ENCODE measurements around the gene TSTD2. TPM values are rescaled to one million over a fixed set of nuclear protein-coding genes. Genes with fewer than 3 reads are reported as not detected.
A peak's percentile ranks its signal among the peaks of the same experiment; 100 is the strongest.
"Not testable (repeated sequence)": the region's sequence is repeated elsewhere in the genome, so short reads cannot be mapped to it uniquely, and the experiment has no call there.

Gene TSTD2
- total RNA-seq, 2 donors from 2014 or later, result 13.9 to 14.0 TPM

GRCh38 chr9:97593960-97594359 is 39.2 kb downstream of the TSTD2 start:
- TF ChIP-seq, protein P1, sequence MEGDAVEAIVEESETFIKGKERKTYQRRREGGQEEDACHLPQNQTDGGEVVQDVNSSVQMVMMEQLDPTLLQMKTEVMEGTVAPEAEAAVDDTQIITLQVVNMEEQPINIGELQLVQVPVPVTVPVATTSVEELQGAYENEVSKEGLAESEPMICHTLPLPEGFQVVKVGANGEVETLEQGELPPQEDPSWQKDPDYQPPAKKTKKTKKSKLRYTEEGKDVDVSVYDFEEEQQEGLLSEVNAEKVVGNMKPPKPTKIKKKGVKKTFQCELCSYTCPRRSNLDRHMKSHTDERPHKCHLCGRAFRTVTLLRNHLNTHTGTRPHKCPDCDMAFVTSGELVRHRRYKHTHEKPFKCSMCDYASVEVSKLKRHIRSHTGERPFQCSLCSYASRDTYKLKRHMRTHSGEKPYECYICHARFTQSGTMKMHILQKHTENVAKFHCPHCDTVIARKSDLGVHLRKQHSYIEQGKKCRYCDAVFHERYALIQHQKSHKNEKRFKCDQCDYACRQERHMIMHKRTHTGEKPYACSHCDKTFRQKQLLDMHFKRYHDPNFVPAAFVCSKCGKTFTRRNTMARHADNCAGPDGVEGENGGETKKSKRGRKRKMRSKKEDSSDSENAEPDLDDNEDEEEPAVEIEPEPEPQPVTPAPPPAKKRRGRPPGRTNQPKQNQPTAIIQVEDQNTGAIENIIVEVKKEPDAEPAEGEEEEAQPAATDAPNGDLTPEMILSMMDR (IDR thresholded peaks at IDR 0.05), result no peak
- no peak overlapping the region for H3K4me3 ChIP-seq
- peak overlapping the region; percentile 81 to 82 for H3K27ac ChIP-seq
- H3K4me1 ChIP-seq, result peaks cover 0 to 31% of the 10 kb centered on the region in 2 donors
- no peaks in the 10 kb centered on the region for H3K9me3 ChIP-seq
- no peak for DNase-seq (ENCODE audit: low spot score)
- H3K27me3 ChIP-seq, result no peaks in the 10 kb centered on the region
- peaks cover 20% of the 10 kb centered on the region for H3K36me3 ChIP-seq

DNA sequence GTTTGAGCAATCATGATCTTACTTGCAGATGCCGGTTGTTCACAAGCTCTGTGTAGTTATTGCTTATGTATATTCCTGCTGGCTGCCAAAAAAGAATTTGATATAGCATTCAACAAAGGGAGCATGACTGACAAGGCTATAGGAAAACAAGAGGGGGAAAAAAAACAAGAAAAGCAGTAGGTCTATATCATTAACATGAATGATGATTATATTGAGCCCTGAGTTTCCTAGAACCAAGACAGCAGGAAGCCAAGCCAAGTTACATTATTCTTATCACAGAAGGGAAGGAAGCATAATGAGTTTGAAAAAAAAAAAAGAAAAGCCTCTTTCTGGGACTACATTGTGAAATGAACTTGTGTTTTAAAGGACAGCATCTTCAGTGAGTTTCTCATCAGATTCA is 41.0 kb downstream of the TSTD2 start:
- H3K27ac ChIP-seq, result no peak overlapping the region
- H3K36me3 ChIP-seq, result peaks cover 29% of the 10 kb centered on the region
- H3K27me3 ChIP-seq, result no peaks in the 10 kb centered on the region
- DNase-seq (ENCODE audit: low spot score), result no peak
- H3K9me3 ChIP-seq, result no peaks in the 10 kb centered on the region
- TF ChIP-seq, protein P1 (IDR thresholded peaks at IDR 0.05), result no peak
- H3K4me3 ChIP-seq, result no peak overlapping the region
- peaks cover 0 to 20% of the 10 kb centered on the region in 2 donors for H3K4me1 ChIP-seq

DNA sequence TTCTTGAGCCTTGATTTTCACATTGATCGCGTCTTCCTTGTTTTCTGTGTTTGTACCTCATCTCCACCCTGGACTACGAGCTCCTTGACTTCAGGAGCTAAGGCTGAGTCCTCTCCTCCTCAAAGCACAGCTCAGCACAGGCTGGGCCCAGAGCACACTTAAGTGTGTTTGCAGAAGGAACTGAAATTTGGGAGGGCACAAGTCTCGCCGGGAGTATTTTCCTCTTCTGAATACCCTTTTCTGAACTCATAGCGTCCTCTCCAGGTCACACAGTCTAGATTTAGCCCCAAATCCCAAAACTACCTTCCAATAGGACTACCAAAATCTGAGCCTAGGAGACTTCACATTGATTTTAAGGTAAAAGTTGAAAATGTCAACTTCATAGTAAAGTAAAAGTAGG is 41.6 kb downstream of the TSTD2 start:
- Histone ChIP-seq H3K27me3 (no peaks in the 10 kb centered on the region), H3K4me1 (peaks cover 0 to 20% of the 10 kb centered on the region in 2 donors), H3K27ac (peak overlapping the region in 1 of 2 donors; percentile 11)

DNA sequence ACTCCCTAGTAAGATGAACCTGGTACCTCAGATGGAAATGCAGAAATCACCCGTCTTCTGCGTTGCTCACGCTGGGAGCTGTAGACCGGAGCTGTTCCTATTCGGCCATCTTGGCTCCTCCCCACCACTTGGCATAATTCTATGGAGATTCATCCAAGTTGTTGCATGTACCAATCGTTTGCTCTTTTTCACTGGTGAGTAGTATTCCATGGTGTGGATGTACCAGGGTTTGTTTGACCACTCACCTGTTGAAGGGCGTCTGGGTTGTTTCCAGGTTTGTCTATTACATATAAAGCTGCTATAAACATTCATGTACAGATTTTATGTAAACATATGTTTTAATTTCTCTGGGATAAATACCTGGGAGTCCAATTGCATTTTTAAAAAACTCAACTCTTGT is 46.3 kb downstream of the TSTD2 start:
- H3K9me3 ChIP-seq; H3K27me3 ChIP-seq; H3K27ac ChIP-seq; H3K4me3 ChIP-seq; DNase-seq (ENCODE audit: low spot score); H3K4me1 ChIP-seq: not testable (repeated sequence)
- peaks cover 20% of the 10 kb centered on the region for H3K36me3 ChIP-seq

More for the DNA sequence above, 41.6 kb downstream of the TSTD2 start:
- no peaks in the 10 kb centered on the region for H3K9me3 ChIP-seq
- TF ChIP-seq, protein P1 (IDR thresholded peaks at IDR 0.05), result no peak
- H3K36me3 ChIP-seq, result peaks cover 34% of the 10 kb centered on the region
- H3K4me3 ChIP-seq, result no peak overlapping the region
- DNase-seq (ENCODE audit: low spot score), result no peak

GRCh38 chr9:97584778-97585177 is 48.4 kb downstream of the TSTD2 start:
- H3K4me3 ChIP-seq; H3K27me3 ChIP-seq; H3K27ac ChIP-seq; H3K4me1 ChIP-seq; H3K9me3 ChIP-seq; DNase-seq (ENCODE audit: low spot score): not testable (repeated sequence)
- H3K36me3 ChIP-seq, result peaks cover 13% of the 10 kb centered on the region

- not testable (repeated sequence) for DNase-seq (ENCODE audit: low spot score)
Observed at GRCh38 chr9:97581590-97581989, 51.6 kb downstream of the TSTD2 start.

GRCh38 chr9:97579914-97580313 is 53.3 kb downstream of the TSTD2 start:
- no peak for DNase-seq (ENCODE audit: low spot score)
- no peaks in the 10 kb centered on the region for H3K27me3 ChIP-seq
- H3K4me1 ChIP-seq, result peaks cover 0 to 11% of the 10 kb centered on the region in 2 donors
- H3K9me3 ChIP-seq, result no peaks in the 10 kb centered on the region
- H3K27ac ChIP-seq, result no peak overlapping the region
- TF ChIP-seq, protein P1 (IDR thresholded peaks at IDR 0.05), result no peak
- peaks cover 9% of the 10 kb centered on the region for H3K36me3 ChIP-seq
- H3K4me3 ChIP-seq, result no peak overlapping the region

More at GRCh38 chr9:97581590-97581989, 51.6 kb downstream of the TSTD2 start:
- H3K9me3 ChIP-seq, H3K27ac ChIP-seq, H3K27me3 ChIP-seq, H3K4me3 ChIP-seq, H3K36me3 ChIP-seq: not testable (repeated sequence)
- peaks cover 0 to 11% of the 10 kb centered on the region in 2 donors for H3K4me1 ChIP-seq
